Stimulated activated CD4-positive, alpha-beta T cell treated with anti-CD3 and anti-CD28 coated beads, Interleukin-2, amount 100 ng/mL, for 24 hours (primary cell): ENCODE data around the gene BAHD1.

Experiments
- DNase-seq, 2 donors: peaks; one replicate each; pipeline ENCODE4 v3.0.0-alpha.2; 2020

BAHD1 gene

GRCh38 chr15:40446144-40446543, 5.4 kb downstream of the BAHD1 start:
- no peak for DNase-seq

GRCh38 chr15:40448354-40448753, 7.6 kb downstream of the BAHD1 start:
- no peak for DNase-seq

- DNase-seq = no peak
Observed at GRCh38 chr15:40449275-40449674, 8.5 kb downstream of the BAHD1 start.

GRCh38 chr15:40450047-40450446, 9.3 kb downstream of the BAHD1 start:
- no peak for DNase-seq

GRCh38 chr15:40451527-40452158, 10.9 kb downstream of the BAHD1 start:
- no peak for DNase-seq

GRCh38 chr15:40452296-40453090, 11.7 kb downstream of the BAHD1 start:
- DNase-seq = no peak

- DNase-seq = peak in 1 of 2 donors; percentile 18
Observed at GRCh38 chr15:40453941-40454340, 13.2 kb downstream of the BAHD1 start.

- peak in 1 of 2 donors; percentile 17 for DNase-seq
Observed at GRCh38 chr15:40454904-40455391, 14.2 kb downstream of the BAHD1 start.

- DNase-seq = no peak
Observed at GRCh38 chr15:40456299-40456712, 15.6 kb downstream of the BAHD1 start.

- DNase-seq = no peak
Observed at GRCh38 chr15:40456738-40457137, 16.0 kb downstream of the BAHD1 start.

GRCh38 chr15:40458495-40459371, 18.0 kb downstream of the BAHD1 start:
- DNase-seq = no peak

GRCh38 chr15:40459391-40460015, 18.8 kb downstream of the BAHD1 start:
- no peak for DNase-seq

- no peak for DNase-seq
Observed at GRCh38 chr15:40460404-40460803, 19.7 kb downstream of the BAHD1 start.

GRCh38 chr15:40461958-40462357, 21.2 kb downstream of the BAHD1 start:
- no peak for DNase-seq

GRCh38 chr15:40463279-40463678, 22.5 kb downstream of the BAHD1 start:
- DNase-seq = no peak

- DNase-seq = no peak
Observed at GRCh38 chr15:40463886-40464545, 23.3 kb downstream of the BAHD1 start.

GRCh38 chr15:40464595-40465185, 23.9 kb downstream of the BAHD1 start:
- no peak for DNase-seq

GRCh38 chr15:40465939-40466338, 25.2 kb downstream of the BAHD1 start:
- DNase-seq = no peak

- DNase-seq = no peak
Observed at GRCh38 chr15:40466426-40467260, 25.9 kb downstream of the BAHD1 start.

GRCh38 chr15:40467261-40467615, 26.5 kb downstream of the BAHD1 start:
- no peak for DNase-seq

- DNase-seq = no peak
Observed at GRCh38 chr15:40468898-40469331, 28.2 kb downstream of the BAHD1 start.
